Renal pelvis (tissue), 12 donors: Measurements from ENCODE around the gene RTN4RL1. TPM values are rescaled to one million over a fixed set of nuclear protein-coding genes. Genes with fewer than 3 reads are reported as not detected.
A peak's percentile ranks its signal among the peaks of the same experiment; 100 is the strongest.

Experiments used
- DNase-seq: peaks from one replicate; pipeline ENCODE4 v3.0.0-alpha.2; 2013
- long read RNA-seq, 16 experiments: transcript quantifications; one replicate each; lab custom pipeline, GENCODE V29; 2026
- polyA plus RNA-seq, 3 donors: library from polyadenylated mRNA; unstranded; fragments of 120-200 nt; gene quantifications; one replicate each; pipeline ENCODE4 v1.2.1, GENCODE V29; 2013; ENCODE audit not compliant: insufficient read length in 3 of 3

The RTN4RL1 gene, protein sequence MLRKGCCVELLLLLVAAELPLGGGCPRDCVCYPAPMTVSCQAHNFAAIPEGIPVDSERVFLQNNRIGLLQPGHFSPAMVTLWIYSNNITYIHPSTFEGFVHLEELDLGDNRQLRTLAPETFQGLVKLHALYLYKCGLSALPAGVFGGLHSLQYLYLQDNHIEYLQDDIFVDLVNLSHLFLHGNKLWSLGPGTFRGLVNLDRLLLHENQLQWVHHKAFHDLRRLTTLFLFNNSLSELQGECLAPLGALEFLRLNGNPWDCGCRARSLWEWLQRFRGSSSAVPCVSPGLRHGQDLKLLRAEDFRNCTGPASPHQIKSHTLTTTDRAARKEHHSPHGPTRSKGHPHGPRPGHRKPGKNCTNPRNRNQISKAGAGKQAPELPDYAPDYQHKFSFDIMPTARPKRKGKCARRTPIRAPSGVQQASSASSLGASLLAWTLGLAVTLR
- 1 to 10 TPM; 1.4 to 1.9 (median 1.7) TPM for polyA plus RNA-seq
- long read RNA-seq, donor 1, partial matches to known transcripts = 98 of 156 reads
- long read RNA-seq, donor 1, other reads (novel, unspliced or antisense) = 58 of 156 reads
- long read RNA-seq, donor 2, partial matches to known transcripts = 0 of 1 reads
- long read RNA-seq, donor 2, other reads (novel, unspliced or antisense) = 0 of 1 reads
- long read RNA-seq, donor 3, partial matches to known transcripts = 85 of 141 reads
- long read RNA-seq, donor 3, other reads (novel, unspliced or antisense) = 56 of 141 reads
- long read RNA-seq, donor 4, partial matches to known transcripts = 0 of 1 reads
- long read RNA-seq, donor 4, other reads (novel, unspliced or antisense) = 0 of 1 reads
- long read RNA-seq, donor 5 = 0 reads
- long read RNA-seq, donor 6, partial matches to known transcripts = 0 of 2 reads
- long read RNA-seq, donor 6, other reads (novel, unspliced or antisense) = 0 of 2 reads
- long read RNA-seq, donor 7, partial matches to known transcripts = 0 of 2 reads
- long read RNA-seq, donor 7, other reads (novel, unspliced or antisense) = 0 of 2 reads
- long read RNA-seq, donor 8, partial matches to known transcripts = 9 of 10 reads
- long read RNA-seq, donor 8, other reads (novel, unspliced or antisense) = 0 of 10 reads
- long read RNA-seq, donor 9 = 0 reads
- long read RNA-seq, donor 10, partial matches to known transcripts = 0 of 2 reads
- long read RNA-seq, donor 10, other reads (novel, unspliced or antisense) = 0 of 2 reads
- long read RNA-seq, donor 11, partial matches to known transcripts = 0 of 1 reads
- long read RNA-seq, donor 11, other reads (novel, unspliced or antisense) = 0 of 1 reads
- long read RNA-seq, donor 12, partial matches to known transcripts = 75 of 76 reads
- long read RNA-seq, donor 12, other reads (novel, unspliced or antisense) = 0 of 76 reads
- long read RNA-seq, donor 13, partial matches to known transcripts = 0 of 3 reads
- long read RNA-seq, donor 13, other reads (novel, unspliced or antisense) = 0 of 3 reads
- long read RNA-seq, donor 14 = 0 reads
- long read RNA-seq, donor 15 = 0 reads
- long read RNA-seq, donor 16 = 0 reads

DNA sequence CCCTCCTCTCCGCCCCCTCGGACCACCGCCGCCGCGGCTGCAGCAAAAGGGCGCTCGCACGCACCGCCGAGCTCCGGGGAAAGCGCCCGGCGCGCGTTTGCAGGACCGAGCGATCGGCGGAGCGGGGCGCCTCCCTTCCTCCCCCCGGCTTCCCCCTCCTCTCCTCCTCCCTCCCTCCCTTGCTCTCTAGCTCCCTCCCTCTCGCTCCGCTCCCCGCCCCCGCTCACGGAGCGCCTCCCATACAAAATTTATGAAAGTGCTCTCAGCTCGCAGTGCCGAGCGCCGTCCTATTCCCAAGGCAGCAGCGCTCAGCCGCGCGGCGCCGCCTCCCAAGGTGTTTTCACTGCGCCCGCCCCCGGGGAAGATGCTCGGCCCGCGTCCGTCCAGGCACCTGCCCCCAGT, at the start of gene RTN4RL1:
TSS of gene RTN4RL1 (minus strand) at position 115 of the 402 bp plus-strand sequence. CDS start 469 bp downstream, outside the sequence.
- peak; percentile 74 for DNase-seq

DNA sequence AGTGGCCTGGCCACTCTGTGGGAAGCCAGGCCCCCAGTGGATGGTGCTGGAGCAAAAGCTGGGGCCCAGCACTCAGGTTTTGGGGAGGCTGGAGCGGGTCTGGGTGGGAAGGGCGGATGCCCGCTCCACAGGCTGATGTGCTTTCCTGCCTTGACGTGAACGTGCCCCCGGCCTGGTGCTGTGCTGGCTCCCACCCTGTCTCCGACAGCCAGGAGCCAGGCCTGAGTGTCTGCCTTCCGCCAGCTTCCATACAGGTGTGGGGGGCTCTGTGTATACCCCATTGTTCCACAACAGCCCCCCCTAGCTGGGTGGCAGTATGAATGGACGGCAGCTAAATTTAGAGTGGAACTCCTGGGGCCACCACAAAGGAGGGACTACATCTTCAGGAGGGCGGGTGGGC, 49.8 kb upstream of the RTN4RL1 start:
- DNase-seq = no peak

DNA sequence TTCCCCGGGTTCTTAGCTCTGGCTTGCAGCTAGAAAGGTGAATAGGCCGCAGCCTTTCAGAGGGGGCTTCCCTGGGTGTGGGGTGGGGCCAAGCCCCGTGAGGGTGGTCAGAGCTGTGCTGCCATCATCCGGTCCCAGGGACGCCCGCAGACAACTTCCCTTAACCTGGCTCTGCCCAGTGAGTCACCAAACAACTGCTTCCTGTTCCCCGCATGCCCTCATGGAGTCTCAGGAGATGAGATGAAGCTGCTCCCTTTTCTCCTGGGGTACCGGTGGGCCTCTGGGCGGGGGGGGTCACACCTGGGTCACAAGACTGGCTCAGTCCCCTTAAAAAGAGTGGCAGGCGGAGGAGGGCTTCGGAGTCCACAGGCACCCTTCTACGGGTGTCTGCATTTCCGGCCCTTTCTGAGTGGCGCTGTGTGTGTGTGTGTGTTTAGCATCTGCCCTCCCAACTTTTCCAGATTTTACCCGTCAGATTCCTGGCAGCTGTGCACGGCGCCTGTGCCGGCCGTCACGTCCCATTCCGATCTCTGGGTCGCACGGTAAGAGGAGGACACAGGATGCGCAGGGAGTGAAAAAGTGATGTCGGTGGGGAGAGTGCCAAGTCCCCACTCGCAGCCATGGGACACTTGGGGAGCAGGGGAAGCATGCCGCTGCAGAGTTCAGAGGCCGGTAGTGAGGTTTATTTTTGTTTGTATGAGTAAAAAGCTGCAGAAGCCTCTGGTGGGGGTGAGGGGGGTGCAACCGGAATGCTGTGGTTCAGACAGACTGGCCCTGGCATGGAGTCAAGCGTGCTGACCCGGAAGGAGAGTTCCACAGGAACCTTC, 46.5 kb upstream of the RTN4RL1 start:
- no peak for DNase-seq

DNA sequence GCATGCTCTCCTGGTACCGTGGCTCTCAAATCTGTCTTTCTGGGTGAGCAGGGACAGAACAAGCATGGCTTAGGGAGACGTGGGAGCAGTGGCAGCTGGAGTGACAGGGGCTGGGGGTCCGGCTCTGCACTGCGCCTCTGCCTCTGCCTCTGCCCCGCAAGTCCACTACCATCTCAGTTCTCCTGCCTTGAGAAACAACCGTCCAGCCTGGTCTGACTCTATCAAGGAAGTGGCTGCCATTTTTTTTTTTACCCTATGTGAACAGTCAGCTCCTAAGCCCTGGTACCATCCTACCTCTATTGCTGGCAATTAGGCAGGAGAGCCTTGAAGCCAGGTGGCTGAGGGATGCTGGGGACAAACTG, 45.9 kb upstream of the RTN4RL1 start:
- no peak for DNase-seq

DNA sequence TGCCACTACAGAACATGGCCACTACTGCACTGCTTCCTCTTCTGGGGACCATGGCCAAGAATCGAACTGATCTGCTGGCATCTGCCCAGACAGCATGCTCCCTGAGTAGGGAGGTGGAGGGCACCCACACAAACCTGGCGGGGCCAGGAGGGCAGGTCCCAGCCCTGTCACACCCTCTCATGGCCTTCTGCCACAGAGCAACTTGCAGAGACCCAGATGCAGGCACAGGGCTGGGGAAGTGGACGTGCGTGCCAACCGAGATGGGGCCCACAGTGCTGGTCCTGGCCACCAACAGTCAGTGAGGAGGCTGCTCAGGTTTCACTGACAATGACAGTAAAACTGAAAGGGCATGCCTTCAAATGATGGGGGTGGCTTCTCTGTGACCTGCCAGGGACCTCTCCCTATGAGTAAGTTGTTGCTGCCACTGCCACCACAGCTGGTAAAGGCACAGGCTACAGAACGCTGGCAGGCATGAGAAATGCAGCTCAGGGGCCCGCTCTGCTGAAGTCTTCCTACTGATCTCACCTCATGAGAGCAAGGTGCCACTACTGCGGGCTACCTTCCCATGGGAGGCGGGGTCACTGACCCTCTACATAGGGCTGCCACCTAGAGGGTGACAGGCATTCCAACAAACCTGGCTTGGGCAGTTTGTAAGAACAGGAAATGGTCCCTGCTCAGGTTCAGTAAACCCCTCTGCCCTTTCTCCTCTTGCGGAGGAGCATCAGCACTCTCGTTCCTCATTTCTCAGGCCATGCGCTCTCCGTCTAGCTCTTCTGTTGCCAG, 45.3 kb upstream of the RTN4RL1 start:
- no peak for DNase-seq

DNA sequence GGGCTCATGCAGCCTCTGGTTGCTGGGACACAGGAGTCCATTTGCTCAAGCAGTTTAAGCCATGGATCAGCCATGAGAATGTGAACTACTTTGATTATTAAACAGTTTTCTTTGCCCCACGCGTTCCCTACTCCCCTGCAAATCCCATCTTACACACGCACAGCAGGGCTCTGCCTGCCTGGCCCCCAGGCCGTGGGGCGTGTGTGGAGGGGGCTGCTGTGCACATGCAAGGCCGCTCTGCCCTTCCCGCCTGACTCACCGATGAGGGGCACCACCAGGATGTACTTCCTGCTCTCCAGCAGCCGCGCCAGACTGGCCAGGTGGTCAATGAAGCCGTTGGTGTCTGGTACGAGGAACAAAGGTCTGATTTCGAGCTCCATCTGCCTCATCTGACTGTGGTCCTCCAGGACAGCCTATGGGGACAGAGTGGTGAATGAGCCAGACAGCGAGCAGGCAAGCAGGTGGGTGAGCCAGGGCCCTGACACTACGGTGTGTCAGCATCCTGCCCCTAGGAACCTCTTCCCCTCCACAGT, 43.5 kb upstream of the RTN4RL1 start:
- DNase-seq = no peak

DNA sequence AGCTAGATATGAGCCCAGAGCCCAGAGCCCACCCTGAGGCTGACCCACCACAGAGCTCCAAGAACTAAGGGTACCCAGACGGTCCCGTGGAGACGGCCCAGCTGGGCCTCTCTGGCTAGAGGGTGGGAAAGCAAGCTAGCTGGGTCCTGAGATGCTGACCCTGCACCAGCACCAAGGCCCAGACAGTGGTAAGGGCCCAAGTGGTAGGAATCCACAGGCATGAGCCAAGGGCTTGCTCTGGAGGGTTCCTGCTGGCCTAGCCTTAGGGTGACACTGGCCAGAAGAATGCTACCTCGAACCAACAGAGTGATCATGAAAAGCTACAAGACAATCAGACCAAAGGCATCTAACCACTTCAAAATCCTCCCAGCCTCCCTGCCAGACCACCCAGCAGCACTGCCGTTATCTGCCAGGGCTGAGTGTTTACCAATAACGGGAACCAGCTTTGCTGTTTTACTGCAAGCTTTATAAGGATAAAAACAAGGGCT, 42.9 kb upstream of the RTN4RL1 start:
- no peak for DNase-seq

DNA sequence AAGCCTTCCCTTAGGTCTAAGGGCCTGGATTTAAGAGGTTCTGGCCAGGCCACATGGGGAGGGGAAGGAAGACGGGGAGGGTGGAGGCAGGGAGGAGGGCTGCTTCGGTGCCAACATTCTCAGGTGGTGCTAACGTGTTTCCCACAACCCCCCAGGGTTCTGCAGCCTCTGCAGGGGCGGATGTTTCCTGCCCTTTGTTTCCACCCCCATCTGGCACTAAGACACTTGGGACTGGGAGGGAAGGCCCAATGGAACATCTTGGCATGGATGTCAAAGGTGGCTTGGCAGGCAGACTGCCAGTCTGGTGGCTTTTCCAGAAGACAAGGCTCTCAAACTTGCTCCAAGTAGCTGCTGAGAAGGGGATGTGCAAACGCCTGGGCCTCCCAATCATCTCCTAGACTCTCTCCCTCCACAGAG, 42.5 kb upstream of the RTN4RL1 start:
- DNase-seq = no peak

DNA sequence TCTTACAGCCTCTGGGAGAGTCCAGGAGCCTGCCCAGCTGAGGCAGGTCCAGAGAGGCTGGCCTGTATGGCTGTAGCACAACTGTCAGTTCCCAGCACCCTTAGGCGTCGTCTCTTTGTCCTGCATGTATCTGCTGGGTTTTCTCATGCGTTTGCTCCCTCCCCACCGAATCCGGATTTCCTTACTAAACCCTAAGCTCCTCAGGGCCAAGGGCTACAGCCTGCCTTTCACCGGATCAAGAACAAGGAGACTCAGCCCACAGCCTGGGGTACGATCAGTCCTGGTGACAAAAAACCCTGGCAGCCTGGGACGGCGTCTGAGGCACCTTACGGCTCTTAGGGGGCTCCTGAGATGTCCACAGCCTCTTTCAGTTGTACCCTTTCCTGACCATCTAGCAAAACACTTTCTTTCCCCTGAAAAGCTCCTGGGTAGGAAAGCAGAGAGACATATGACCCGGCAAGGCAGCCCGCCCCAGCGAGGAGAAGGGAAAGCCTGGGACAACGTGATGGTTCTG, 42.0 kb upstream of the RTN4RL1 start:
- no peak for DNase-seq

DNA sequence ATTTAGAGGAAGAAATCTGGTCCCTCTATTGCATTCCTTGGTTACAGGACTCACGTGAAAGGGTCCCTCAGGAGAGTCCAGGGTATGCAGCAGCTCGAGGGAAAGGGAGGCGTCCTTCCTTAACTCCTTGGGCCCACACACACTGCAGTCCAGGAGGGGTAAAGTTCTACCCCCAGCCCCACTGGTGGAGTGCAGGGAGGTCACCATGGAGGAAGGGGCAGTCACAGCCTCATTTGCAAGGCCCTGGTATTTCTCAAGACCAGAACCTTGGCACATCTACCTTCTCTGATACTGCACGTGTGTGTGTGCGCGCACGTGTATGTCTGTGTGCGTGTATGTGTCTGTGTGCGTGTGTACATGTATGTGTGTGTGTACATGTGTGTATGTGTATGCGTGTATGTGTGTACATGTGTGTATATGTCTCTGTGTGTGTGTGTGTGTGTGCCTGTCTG, 40.8 kb upstream of the RTN4RL1 start:
- DNase-seq = no peak

DNA sequence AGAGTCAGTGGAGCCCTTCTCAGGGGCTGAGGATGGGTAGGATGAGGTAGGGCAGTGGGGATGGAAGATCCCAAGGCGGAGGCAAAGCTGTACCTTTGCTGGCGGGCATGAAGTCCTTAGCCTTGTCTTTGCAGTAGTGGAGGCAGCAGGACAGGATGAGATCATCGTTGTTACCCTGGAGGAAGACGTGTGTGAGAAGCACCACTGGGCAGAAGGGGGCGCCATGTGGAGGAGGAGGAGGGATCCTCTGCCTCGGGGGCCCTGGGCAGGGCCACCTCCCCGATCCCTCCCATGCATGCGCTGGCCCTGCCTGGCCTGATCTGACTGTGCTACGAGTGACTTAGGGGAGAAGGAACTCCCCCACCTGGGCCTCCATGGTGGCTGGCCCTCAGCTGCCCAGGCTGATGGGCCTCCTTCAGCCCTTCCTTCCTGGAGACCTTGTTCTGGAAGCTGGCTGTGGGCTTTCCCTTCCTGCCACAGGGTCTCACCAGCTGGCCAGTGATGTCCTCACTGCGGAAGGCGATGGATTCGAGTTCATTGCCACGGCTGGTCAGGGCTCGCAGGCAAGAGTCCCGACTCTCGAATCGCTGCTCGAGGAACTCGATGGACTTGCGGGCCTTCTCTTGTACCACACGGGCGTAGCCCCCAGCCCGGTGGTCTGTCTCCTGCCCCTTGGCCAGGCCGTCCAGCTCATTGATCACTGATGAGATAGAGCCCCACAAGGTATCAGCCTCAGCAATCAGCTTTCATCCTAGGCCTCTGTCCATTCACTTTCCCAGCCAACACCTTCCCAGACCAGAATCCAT, 40.0 kb upstream of the RTN4RL1 start:
- no peak for DNase-seq

DNA sequence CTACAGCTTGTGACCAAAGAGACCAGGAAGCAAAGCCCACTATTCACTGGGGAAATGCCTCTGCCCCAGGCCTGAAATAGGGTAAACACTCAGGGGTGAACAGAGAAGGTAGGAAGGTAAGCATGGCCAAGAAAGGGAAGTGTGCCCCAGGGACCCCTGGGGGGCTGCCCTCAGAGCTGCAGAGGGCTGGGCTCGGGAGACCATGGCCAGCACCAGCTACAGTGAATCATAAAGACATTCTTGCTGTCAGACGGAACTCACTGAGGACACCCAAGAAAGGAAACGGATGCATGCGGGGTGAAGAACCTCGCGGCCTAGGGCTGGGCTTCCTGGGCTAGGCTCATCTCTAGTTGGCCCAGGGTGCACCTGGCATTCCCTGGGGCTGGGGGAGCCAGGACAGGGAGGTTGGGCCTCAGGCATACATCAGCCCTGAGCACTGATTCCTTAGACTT, 39.4 kb upstream of the RTN4RL1 start:
- DNase-seq = no peak

DNA sequence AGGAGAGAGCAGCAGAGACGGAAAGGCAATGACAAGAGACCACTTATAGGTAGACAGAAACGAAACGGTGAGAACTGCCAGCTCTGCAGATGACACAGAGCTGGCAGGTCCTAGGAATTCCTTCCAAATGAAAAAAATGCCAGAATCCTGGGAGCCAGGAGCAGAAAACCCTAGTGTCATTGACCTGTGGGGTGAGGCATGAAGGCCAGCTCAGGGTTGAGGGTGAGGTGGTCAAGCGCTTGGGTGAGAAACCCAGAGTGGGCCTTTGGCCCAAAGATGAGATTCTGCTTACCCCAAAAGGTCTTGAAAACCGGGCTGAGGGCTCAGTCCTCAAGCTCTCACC, 39.0 kb upstream of the RTN4RL1 start:
- no peak for DNase-seq

DNA sequence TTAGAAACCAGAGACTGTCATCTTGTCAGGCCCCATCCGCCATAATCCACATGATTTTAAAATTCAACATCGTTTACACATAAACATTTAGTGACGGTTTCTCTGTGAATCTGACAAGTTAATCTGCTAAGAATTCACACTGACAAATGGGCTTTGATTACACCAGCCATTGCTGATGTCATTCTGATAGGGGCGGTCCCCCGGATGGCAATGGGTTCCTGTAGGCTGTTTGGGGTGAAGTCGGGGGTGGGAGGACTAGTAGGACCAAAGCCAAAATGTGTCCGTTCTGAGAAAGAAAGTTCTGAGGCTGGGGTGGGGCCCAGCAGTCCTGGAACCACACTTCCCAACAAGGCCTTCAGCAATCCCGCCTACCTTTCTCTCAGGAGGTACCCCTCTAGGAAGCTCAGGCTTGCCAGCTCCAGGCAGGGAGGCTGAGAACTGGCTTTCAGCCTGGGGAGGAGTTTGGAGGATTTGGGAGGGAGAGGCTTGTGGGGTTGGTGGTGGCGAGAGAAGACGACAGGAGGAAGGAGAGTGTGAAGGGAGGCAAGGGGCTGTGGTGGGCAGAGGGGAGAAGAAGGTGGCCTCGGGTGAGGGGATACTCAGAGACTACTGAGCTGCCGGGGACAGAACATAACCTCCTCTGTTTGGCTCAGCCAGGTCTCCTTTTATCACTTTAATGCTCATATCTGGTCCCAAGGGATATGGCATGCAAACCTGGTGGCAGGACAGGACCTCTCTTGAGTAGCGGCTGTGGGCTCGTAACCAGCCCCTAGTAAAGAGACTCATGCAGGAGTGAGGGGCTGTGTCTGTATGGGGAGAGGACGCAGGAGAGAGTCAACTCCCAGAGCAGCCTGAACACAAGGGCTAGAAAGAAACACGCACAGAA, 38.4 kb upstream of the RTN4RL1 start:
- no peak for DNase-seq

DNA sequence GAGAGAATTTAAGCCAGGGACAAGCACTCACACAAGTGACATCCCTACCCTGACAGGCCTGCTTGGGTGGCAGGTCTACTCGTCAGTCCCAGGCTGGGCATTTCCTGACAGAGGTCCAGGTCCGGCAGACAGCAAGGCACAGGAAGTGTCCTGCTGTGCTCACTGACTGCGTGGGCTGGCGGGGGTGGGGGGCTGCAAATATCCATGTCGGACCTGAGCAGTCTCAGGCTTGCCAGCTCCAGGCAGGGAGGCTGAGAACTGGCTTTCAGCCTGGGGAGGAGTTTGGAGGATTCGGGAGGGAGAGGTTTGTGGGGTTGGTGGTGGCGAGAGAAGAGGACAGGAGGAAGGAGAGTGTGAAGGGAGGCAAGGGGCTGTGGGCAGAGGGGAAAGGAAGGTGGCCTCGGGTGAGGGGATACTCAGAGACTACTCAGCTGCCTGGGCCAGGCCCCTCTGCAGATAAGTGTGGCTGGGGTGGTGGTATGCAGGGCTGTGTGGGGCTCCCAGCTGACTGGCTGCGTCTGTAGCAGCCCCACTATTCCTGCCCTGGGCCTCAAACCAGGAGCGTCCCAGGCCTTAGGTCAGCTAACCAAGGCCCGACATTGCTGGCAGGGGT, 37.5 kb upstream of the RTN4RL1 start:
- no peak for DNase-seq

DNA sequence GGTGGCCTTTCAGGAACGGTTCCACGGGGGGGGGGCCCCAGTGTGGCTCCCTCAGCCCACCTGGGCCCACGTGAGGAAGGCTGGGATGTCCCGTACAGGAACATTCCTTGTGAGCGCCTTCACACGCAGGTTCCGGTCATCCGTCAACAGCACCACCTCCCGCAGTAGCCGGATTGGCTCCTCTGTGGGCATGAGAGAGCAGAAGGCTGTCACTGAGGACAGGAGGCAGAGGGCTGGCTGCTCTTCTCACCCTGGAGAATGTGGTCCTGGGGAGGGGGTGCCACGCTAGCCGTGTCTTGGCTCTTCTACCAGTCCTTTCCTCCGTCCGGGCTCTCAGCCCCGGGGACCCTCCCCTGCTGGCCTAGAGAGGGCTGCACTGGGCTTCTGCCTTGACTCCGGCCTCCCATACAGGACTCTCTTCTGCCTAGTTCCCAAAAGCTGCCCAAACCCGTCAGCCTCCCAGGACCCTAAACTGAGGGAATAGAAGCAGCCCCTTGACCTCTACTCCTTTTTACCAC, 36.4 kb upstream of the RTN4RL1 start:
- DNase-seq = no peak
